ENCODE measurements around the gene PDE9A. TPM values are rescaled to one million over a fixed set of nuclear protein-coding genes. Genes with fewer than 3 reads are reported as not detected.

PDE9A gene
- total and polyA plus RNA-seq, 2 of the 4 experiments (the other 2 are of a cell fraction), result 0.89 to 0.90 TPM

- no peak overlapping the region for H3K14ac ChIP-seq (replicated peaks; ENCODE audit: low read depth, low read length)
- no peaks in the 10 kb centered on the region for H3K9me3 ChIP-seq (ENCODE audit: control insufficient read depth, insufficient read depth, low read length)
- POLR2A ChIA-PET (ENCODE audit: unreplicated experiment), result no interaction called here
- intact Hi-C loops (cut with micrococcal nuclease) (no loop called here), dilution Hi-C loops (cut with HindIII; ENCODE audit: low sequenced_read_pairs, unreplicated experiment) (no loop called here), in situ Hi-C loops (cut with MboI; ENCODE audit: low sequenced_read_pairs) (no loop called here)
- CTCF ChIA-PET, result no interaction called here
- H2AFZ ChIP-seq (replicated peaks; ENCODE audit: low read length, poor library complexity), result no peak overlapping the region
- no peak overlapping the region for H4K5ac ChIP-seq (ENCODE audit: low read depth, low read length)
- H3K18ac ChIP-seq (ENCODE audit: low read depth, low read length), result no peak overlapping the region
- DNase-seq, result no peak
- ATAC-seq (ENCODE audit: low read depth), result no peak
- no peak overlapping the region for H2AK5ac ChIP-seq (ENCODE audit: low read depth, low read length)
- no peak overlapping the region for H2BK15ac ChIP-seq (ENCODE audit: low read depth, low read length)
- H3K9me1 ChIP-seq (ENCODE audit: insufficient read depth, low read length), result peaks cover 11% of the 10 kb centered on the region
- no peak overlapping the region for H2BK5ac ChIP-seq (ENCODE audit: low read depth, low read length, poor library complexity, severe bottlenecking)
- no peak overlapping the region for H4K8ac ChIP-seq (ENCODE audit: low read depth in 2 of 2, low read length in 2 of 2)
- H3K9ac ChIP-seq (ENCODE audit: low read depth, low read length), result no peak overlapping the region
- no peak overlapping the region for H3K4ac ChIP-seq (ENCODE audit: low read depth, low read length)
- no peak overlapping the region for H4K91ac ChIP-seq (ENCODE audit: insufficient read depth, low read depth, low read length)
- H3K4me1 ChIP-seq (ENCODE audit: control insufficient read depth, insufficient read depth, low read length), result no peaks in the 10 kb centered on the region
- H3K56ac ChIP-seq (ENCODE audit: extremely low read depth, insufficient read depth, low read length), result no peak overlapping the region
- H3K36me3 ChIP-seq (ENCODE audit: control insufficient read depth, insufficient read depth, low read length), result no peaks in the 10 kb centered on the region
- no peak overlapping the region for H2AK9ac ChIP-seq (replicated peaks; ENCODE audit: low read depth, low read length, poor library complexity)
- no peak overlapping the region for H3K23ac ChIP-seq (ENCODE audit: low read depth, low read length)
- 94% methylated on average over 6 of the region's 13 CpGs; no CpG with 5 or more reads in 1 of the 2 experiments for WGBS, 2 experiments (ENCODE audit: extremely low coverage in 2 of 2, insufficient read length in 1 of 2)
- H3K79me1 ChIP-seq (ENCODE audit: low read depth in 1 of 2, low read length in 2 of 2), result 0 out of 4 replicates have a peak, but pooled peaks cover 0 to 8% of the 10 kb centered on the region in 2 experiments
- H2BK20ac ChIP-seq (ENCODE audit: low read depth, low read length), result no peak overlapping the region
- peaks cover 8% of the 10 kb centered on the region for H4K20me1 ChIP-seq (ENCODE audit: insufficient read depth, low read length)
- no peak overlapping the region for H3K4me2 ChIP-seq (ENCODE audit: low read depth, low read length)
- TF ChIP-seq RAD21 (IDR thresholded peaks at IDR 0.05; ENCODE audit: low read length), result no peak
- TF ChIP-seq CEBPB (IDR thresholded peaks at IDR 0.05; ENCODE audit: low read depth, low read length), result no peak
- TF ChIP-seq MAFK (IDR thresholded peaks at IDR 0.05; ENCODE audit: low read depth, low read length), result no peak
- no peak for TF ChIP-seq FOS (IDR thresholded peaks at IDR 0.05; ENCODE audit: low read depth, low read length)
- no peak for TF ChIP-seq BHLHE40 (IDR thresholded peaks at IDR 0.05; ENCODE audit: low read depth, low read length)
- TF ChIP-seq NFE2L2 (IDR thresholded peaks at IDR 0.05; ENCODE audit: low read depth, low read length), result no peak
- no peak for TF ChIP-seq RFX5 (IDR thresholded peaks at IDR 0.05; ENCODE audit: low read depth, low read length)
- TF ChIP-seq CHD1 (IDR thresholded peaks at IDR 0.05; ENCODE audit: low read depth, low read length), result no peak
- TF ChIP-seq MXI1 (IDR thresholded peaks at IDR 0.05; ENCODE audit: borderline replicate concordance, low read depth, low read length), result no peak
- no peak for TF ChIP-seq RCOR1 (IDR thresholded peaks at IDR 0.05; ENCODE audit: insufficient replicate concordance, low read length)
- TF ChIP-seq MAZ (IDR thresholded peaks at IDR 0.05; ENCODE audit: borderline replicate concordance, low read depth, low read length), result no peak
- TF ChIP-seq CTCF (conservative IDR thresholded peaks at IDR 0.05; ENCODE audit: low read depth, low read length), result no peak
- H2BK120ac ChIP-seq (ENCODE audit: low read depth, low read length), result no peak overlapping the region
- H3K27ac ChIP-seq (ENCODE audit: insufficient read depth, low read length), result no peak overlapping the region
- H3K4me3 ChIP-seq (ENCODE audit: insufficient read depth, low read depth, low read length), result no peak overlapping the region
- peaks cover 4% of the 10 kb centered on the region; the same call in 1 of the 2 replicates for H3K27me3 ChIP-seq (ENCODE audit: control insufficient read depth, insufficient read depth, low read length)
- no TSS peak for BruUV-seq (replicated peaks)
These were observed 12.1 kb downstream of the PDE9A start for GRCh38 chr21:42665484-42665883.
